GM21619 (cell line): ENCODE data around the gene HLA-DPA1.
A peak's percentile ranks its signal among the peaks of the same experiment; 100 is the strongest.
"Not testable (repeated sequence)": the region's sequence is repeated elsewhere in the genome, so short reads cannot be mapped to it uniquely, and the experiment has no call there.

Source experiments
- ATAC-seq: cut with Tn5 transposase; IDR thresholded peaks from one replicate; pipeline ENCODE4 v1.9.1; 2021; ENCODE audit not compliant: unreplicated experiment

HLA-DPA1 gene

DNA sequence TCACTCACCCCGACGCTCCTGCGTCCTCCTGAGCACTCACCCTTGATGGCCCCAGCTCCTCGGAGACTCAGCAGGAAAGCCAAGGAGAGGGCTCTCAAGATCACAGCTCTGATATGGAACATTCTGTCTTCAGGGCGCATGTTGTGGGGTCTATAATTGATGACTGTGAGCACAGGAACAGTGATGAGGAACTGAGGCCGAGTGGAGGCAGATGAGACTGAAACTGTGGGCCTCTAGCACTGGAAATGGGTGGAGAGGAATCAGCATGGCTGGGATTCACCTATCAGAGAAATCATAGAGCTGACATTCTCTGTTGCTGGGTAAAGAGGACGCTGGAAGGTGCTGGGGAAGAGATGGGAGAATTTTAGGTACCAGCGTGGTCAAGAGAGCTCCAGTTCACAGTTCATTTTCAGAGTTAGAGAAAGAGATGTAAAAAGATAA, at the start of gene HLA-DPA1:
HLA-DPA1 (minus strand) TSS at position 219 of the 441 bp plus-strand sequence.
- ATAC-seq, result peak; percentile 67

DNA sequence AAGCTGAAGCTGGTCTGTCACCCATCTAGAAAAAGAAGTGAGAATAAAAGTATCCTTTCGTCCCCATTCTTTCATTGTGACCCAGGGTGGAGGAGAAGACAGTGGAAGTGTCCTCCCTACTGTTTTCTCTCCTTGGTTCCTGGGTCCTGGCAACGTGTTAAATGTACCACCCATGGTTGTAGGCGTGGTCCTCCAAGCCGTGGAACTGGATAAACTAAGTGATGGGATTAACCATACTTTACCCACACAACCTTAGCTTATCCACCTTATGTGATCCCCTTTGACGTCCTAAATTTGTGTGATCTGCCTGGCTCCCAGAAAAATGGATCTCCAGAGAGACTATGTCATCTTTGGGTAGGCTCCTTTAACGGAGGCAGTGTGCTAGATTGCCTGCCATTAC, 49.7 kb upstream of the HLA-DPA1 start:
- ATAC-seq, result no peak

DNA sequence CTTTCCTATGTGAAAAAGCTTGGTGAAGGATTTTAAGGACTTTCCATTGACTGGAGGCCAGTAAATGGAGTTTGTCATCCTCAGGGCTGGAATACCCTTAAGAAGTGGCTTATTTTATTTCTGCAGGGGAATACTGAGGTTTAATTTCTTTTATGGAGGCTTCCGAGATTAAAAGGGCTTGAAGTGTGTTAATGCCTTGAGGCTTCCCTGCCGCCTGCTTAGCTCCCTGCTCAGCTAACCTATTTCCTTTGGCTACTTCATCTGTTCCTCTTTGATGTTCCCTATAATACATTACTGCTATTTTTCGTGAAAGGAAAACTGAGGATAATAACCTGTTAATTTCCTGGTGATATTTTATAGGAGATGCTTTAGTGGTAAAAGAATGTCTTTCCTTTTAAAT, 46.6 kb upstream of the HLA-DPA1 start:
- ATAC-seq, result no peak

DNA sequence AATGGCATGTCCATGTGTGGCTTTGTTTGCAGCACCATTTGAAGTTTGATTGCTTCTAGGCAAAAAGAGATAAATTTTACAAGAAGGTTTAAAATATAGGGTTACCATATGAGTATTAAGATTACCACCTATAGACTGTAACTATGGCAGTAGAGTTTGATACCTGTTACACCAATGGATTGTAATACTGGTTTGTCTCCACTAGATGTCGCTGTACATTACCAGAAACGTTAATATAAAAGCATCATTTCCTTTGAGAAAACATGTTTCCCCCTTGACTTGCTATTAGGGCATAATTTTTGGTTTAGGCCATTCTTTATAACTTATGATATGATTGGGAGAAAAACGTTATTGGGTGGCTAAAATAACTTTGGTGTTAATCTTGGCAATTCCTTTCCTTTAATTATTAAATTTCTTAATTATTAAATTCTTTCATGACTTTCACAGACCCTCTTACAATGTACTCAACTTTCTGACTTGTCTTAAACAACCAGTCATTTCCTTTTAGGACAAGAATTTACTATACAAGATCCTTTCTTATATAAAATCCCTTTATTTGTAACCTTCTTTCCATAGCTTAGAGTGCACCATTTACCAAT, 45.2 kb upstream of the HLA-DPA1 start:
- ATAC-seq, result no peak

DNA sequence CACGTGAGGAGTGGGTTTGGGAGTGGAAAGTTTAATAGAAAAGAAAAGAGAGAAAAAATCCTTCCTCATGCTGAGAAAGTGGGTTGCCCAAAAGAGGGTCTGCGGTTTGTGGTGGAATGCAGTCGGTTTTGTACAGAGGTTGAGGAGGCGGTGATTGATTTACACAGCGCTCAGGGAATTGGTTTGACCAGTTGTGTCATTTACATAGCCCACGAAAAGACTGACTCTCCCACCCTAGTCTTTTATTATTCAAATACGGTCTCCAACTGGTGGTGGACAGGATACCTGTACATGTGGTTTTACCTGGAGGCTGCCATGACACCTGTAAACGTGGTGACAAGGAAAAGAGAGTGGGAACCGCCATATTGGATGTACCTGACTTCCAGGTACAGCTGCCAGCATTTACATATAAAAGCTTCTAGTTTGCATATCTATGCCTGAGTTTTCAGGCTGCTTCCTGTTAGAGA, 44.4 kb upstream of the HLA-DPA1 start:
- ATAC-seq, result no peak

DNA sequence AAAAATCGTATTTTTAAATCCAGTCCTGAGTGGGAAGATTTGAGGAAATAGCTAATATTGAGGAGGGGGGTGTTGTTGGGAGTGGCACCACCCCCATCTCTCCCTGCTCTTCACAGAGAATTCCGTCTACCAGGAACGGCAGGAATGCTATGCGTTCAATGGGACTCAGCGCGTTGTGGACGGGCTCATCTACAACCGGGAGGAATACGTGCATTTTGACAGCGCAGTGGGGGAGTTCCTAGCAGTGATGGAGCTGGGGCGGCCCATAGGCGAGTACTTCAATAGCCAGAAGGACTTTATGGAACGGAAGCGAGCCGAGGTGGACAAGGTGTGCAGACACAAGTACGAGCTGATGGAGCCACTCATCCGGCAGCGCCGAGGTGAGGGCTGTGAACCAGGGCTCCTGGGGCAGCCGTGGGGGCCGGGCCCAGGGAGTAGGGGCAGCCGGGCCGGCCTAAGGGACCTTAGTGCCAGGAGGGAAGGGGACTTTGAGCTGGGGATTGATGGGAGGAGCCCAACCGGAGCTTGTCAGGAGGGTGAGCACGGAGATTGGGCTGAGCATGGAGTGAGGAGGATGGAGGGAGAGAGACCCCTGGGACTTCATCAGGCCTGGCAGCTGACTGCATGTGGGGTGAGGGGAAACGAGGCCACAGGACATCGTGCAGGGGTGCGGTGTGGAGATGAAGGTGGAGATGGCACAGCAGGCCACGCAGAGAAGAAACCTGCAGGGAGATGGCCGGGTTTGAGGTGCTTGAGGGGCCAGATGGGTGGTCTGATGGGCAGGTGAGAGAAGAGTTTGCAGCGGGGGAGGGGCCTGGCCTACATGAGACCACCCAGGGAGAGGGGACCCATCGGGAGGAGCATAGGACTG, 43.6 kb upstream of the HLA-DPA1 start:
- ATAC-seq, result no peak

DNA sequence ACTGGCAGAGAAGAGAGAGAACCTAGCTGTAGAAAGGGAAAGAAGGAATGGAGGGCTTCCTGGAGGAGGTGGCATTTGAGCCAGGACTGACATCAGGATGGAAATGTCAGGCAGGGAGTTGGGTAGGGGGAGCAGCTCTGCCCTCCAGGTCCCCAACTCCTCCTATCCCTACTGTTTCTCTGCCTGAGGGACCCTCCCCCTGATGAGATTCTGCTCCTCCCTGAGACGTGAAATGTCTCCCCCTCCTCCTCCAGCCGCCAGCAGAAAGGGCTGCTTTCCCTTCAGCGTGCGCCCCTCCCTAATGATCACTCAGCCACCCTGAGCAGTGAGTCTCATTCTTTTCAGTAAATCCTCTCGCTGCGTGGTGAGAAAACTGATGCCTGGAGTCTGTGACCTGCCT, 43.0 kb upstream of the HLA-DPA1 start:
- no peak for ATAC-seq

DNA sequence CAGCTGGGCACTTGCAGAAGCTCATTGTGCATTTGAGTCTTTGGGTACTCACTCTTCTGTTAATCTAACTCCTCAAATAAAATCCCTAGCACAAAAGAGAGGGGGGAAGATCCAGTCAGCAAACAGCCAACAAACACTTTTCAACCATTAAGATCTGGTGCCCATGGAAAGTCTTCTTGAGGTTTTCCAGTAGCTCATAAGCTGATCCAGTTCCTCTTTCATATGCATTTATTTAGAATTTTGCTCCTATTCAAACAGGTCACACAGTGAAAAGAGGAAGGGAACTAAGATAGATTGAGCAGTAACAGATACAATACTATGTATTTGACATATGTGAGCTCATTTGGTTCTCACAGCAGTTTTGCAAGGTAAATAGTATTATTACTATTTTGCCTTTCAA, 41.0 kb upstream of the HLA-DPA1 start:
- no peak for ATAC-seq

DNA sequence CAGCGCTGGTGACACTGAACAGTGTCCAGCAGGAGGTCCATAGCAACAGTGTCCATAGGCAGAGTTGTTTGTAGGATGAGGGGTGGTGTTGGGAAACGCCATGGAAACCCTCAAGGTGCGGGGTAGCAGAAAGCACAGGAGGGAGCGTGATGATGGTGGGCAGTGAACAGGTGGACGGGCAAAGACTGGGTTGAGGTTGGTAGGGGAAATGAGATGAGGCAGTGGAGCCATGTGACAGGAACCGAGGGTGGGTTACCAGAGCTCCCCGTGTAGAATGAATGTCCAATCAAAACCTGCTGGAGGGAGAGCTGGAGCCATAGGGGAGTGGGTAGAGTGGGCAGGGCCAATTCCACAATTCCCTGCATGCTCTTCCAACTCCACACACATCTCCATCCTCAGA, 40.3 kb upstream of the HLA-DPA1 start:
- no peak for ATAC-seq

DNA sequence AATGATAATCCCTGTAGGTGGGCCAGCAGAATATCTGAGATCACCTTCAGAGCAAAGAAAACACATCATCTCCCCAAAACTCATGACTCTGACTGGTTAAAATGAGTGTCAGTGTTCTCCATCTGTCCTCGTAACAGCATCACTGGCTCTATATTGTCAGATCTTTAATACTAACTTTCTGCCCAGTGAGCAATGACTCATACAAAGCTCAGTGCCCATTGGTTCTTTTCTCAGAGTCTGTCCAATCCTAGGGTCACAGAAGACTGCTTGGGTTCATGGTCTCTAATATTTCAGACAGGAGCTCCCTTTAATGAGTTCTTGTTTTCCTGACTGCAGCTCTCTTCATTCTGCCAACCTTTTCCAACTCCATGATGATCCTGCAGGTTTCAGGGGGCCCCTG, 38.7 kb upstream of the HLA-DPA1 start:
- ATAC-seq, result peak; percentile 75

DNA sequence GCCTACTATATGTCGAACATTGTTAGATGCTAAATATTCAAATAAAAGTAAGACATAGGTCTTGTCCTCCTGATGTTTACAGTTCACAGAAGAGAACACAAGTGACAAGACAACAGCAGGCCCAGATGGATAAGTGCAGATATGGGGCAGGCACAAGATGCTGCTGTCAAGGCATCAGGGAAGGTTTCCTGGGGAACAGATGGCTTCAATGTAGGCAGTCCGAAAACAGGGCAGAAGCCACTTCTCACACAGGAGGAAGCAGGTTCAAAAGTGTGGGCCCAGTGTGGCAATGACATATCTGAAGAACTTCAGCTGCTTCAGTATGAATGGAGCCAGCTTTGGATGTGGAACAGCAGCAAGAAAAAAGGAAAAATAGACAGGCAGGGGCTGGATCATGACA, 34.9 kb upstream of the HLA-DPA1 start:
- no peak for ATAC-seq

DNA sequence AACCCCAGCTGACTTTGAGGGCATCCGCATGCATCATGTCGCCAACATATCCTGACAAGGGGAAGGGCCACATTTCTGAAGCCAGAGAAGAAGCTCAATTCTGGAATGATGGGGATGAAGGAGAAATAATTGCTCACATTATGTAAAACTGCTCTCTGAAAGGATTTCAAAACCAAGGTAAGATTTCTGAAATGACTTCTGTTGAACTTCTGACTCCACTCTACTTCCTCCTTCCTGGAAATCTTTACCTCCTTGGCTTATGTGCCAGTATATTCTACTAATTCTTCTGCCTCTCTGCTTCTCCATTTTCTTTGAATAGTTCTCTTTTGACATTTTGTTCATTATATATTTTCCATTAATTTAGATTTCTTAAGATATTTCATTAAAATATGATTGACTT, 34.2 kb upstream of the HLA-DPA1 start:
- ATAC-seq, result no peak

DNA sequence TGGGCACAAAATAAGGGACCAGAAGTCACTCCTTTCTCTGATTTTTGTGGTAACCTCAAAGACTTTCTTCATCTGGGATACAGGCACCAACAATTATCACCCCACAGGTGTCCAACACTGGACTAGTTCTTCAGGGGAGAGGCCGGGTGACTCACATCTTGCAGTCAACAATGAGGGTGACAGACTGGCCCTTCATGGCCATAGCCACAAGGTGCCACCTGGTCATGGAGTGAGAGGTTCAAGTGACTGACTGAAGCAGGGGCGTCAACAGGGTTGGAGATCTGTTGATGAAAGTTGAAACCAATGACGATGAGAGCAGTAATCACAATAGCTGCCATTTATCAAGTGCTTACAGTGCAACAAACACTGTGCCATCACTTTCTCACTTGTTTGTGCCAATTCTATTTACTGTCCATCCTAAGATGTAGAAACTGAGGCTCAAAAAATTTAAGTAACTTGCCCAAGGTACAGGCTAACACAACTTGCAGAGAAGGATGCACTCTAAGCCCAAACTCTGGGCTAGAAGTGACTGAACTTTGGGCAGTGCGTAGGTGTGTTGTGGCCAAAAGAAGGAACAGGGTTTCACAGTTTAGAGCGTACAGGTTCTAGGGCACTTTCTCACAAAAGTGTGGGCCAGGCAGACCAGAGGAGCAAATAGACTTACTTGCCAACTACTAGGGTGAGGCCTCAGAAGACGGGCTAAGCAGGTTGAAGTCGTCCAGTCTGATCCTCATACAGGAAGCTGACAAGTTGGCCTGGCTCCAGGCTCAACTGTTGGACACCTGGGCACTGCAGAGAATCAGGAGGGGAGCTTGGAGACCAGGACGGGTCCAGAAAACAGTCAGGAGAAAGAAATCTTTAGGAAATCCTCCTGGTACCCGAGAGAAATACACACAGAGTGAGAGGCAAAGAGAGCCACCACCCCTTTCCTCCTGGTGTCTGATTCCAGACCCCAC, 32.7 kb upstream of the HLA-DPA1 start:
- ATAC-seq, result no peak

DNA sequence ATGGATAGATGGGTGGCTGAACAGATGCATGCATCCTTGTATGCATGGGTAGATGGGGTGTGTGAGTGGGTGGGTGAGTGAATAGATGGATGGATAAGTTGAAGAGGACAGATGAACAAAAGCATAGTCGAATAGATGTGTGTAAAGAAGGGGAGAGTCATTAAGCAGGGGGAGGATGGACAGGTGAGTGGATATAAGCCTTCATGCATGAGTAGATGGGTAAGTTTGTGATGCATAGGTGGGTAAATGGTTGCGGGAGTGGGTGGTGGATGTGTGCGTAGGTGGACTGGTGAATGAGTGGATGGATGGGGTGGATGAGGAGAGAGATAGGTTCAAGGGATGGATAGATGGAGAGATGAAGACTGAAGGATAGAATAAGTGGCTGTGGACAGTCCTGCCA, 31.9 kb upstream of the HLA-DPA1 start:
- no peak for ATAC-seq

DNA sequence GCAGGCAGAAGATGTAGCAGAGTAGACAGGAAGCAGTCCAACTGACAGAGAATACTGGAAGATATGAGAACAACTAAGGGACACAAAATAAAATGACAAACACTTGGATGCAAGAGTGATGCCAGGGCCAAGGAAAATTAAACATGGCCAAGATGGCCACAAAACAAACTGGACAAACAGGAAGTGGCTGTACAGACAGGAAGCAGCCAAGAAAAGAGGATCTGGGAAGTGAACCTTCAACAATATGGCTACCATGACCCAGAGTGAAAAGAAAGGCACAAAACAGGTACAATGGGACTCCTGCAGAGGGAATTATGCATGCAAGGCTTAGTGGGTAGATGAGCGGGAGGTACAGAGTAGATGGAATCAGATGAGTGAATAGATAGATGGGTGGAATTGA, 31.4 kb upstream of the HLA-DPA1 start:
- ATAC-seq, result no peak

DNA sequence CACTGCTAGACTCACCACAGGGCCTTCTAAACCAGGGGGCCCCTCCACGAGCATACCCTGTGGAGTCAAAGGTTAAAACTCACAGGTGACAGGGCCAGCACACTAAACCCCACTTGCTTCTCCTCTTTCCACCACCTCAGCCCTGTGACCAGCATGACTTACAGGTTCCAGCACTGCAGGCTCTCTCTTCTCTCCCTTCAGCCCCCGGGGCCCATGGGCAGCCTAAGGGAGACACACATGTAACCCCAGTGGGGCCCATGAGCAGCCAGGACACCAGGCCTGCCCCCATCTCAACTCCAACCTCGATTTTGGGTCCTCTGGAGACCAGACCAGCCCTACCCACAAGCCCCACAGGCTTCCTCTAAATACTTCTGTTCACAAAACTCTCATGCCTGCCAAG, 30.3 kb upstream of the HLA-DPA1 start:
- ATAC-seq, result no peak

DNA sequence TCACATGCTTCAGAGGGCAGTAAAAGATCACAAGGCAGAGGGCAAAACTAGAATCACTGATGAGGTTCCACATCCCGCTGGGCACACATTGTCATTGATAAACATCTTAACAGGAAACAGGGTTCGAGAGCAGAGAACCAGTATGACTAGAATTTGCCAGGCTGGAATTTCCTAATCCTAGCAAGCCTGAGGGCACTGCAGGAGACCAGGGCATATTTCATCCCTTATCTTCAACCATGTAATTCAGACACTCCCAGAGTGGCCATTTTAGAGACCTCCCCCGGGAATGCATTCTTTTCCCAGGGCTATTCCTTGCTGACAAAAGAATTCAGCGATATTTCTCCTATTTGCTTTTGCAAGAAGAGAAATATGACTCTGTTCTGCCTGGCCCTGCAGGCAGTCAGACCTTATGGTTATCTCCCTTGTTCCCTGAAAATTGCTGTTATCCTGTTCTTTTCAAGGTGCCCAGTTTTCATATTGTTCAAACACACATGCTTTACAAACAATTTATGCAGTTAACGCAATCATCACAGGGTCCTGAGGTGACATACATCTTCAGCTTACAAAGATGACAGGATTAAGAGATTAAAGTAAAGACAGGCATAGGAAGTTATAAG, 27.8 kb upstream of the HLA-DPA1 start:
- not testable (repeated sequence) for ATAC-seq

DNA sequence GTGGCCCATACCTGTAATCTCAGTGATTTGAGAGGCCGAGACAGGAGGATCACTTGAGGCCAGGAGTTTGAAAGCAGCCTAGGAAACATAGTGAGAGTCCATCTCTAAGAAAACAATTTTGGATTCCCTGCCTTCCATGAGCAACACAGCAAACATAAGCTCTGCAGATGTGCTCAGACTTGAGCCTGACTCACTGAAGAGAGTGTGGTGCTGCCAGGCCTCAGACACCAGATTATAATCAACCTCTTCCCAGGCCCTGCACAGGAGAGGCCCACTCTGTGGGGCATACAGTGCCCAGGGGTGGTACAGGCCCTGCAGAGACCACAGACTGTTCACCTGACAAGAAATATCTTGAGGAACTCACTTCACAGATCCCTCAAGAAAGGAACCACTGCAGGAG, 22.2 kb upstream of the HLA-DPA1 start:
- no peak for ATAC-seq

DNA sequence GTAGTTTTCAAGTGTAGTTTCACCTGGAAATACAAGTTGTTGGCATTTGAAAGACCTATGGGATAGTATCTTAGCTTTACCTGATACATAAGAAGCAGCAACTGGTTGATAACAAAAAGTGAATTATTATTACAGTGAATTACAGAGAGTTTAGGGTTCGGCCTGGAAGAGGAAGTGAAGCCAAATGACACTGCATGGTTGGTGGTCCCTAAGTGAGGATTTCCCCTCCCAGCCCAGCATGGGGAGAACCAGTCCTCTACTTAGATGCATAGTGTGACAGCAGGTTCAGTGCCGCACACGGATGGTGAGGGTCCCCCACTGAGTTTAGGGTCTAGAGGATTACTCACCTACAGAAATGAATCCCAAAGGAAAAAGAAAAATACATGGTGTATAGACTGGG, 20.4 kb upstream of the HLA-DPA1 start:
- no peak for ATAC-seq

DNA sequence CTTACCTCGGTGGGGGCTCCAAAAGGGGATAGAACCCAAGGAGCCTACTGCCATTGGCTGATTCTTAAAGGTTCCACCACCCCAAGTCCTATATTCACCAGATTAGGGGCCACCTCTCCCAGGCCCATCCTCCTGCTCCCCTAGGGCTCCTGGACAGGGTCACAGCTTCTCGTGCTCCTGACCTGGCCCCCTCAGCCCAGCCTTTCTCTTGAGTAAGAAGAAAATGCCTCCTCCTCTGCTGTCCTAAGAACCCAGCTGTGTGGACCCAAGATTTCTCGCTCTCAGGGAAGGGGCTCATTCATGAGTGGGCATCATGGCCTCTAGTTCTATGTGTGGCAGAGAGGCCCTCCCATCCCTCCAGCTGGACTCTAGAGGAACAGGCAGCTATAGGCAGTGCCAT, 18.9 kb upstream of the HLA-DPA1 start:
- no peak for ATAC-seq

DNA sequence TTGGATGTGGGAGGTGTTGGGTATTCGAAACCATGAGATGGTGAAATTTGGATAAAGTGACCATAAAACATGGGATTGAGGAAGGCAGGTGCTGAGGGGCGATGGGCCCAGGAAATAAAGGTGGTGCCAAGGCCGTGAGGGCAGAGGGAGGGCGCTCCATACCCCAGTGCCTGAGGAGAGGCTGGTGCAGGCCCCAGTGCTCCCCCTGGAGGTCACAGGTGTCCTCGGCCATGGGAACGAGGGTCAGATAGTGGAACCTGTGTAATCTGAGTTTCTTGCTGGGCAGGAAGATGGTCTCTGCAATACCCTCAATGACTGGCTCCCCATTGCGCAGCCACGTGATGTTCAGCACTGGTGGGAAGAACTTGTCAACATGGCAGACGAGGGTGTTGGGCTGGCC, 18.5 kb upstream of the HLA-DPA1 start:
- no peak for ATAC-seq
